ENCODE measurements around the gene PCDH15.

The PCDH15 gene

DNA sequence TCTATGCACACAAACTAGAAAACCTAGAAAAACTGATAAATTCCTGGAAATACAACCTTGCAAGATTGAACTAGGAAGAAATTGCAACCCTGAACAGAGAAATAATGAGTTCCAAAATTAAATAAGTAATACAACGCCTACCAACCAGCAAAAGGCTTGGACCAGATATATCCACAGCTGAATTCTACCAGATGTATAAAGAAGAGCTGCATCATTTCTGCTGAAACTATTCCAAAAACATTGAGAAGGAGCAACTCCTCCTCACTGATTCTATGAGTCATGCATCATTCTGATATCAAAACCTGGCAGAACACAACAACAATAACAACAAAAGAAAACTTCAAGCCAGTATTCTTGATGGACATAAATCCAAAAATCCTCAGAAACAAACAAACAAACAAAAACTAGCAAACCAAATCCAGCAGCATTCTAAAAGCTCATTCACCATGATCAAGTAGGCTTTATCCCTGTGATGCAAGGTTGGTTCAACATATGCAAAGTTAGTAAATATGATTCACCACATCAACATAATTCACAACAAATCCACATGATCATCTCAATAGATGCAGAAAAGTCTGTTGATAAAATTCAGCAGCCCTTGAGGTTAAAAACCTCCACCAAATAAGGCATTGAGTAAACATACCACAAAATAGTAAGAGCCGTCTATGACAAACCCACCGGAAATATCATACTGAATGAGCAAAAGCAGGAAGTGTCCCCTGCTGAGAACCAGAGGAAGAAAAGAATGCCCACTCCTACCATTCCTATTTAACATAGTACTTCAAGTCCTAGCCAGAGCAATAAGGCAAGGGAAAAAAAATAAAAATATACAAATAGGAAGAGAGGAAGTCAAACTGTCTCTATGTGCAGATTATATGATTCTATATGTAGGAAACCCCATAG, 98.2 kb downstream of the PCDH15 start:
- DNase-seq, result no peak

DNA sequence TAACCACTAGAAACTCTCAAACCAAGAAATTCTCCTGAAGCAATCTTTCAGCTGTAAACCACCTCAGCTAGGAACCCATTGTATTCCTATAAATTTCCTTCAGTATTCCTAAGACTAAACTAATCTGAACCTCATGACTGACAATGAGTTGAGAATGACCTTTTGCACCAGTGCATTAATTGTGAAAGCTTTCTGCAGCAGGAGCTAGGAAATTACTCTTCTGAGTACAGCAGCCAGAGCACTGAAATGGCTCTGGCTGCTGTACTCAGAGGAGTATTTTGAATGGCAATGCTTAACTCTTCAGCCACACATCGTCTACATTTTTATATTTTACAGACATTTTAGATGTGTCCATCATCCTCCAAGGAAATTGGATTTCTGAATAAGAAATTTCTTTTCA, 109.7 kb downstream of the PCDH15 start:
- DNase-seq, result no peak

- DNase-seq, result no peak
Observed at GRCh38 chr10:54682554-54682953, 118.5 kb downstream of the PCDH15 start.

GRCh38 chr10:54681136-54681535, 119.9 kb downstream of the PCDH15 start:
- no peak for DNase-seq

DNA sequence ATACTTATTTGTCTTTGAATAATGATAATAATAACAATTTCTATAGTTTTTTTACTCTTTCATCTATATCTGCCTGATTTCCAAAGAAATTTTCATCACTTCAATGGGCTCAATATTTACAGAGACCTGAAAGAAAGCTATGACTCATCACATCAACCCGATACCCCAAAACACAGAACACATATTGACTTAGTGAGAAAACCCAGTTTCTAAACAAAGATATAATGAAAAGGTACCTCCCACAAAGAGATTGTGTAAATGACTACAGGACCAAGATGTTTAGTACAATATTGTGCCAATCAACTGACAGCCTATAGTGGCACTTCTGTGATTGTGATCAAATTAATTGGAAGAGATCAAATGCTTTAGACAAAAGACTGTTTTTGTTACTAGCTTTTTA, 133.9 kb downstream of the PCDH15 start:
- no peak for DNase-seq

GRCh38 chr10:54666192-54666591, 134.8 kb downstream of the PCDH15 start:
- DNase-seq, result no peak

DNA sequence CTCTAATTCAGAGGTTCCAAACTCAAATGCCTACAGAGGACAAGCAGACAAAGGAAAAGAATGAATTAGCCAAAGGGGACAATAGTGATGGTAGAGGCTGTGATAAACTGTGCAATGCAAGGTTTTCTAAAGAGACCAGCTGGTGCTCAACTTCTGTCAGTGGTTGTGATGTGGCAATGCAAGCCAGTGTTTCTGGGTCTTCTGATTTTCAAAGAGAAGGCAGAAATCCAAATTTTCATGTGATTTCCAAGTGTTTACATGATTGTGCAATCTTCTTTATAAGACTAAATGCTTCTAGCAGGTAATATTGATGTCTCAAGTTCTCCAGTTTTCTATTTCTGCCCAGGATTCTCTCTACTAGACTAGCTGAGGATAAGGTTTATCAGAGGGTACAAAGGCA, 135.9 kb downstream of the PCDH15 start:
- no peak for DNase-seq

GRCh38 chr10:54660397-54660796, 140.6 kb downstream of the PCDH15 start:
- DNase-seq, result no peak

DNA sequence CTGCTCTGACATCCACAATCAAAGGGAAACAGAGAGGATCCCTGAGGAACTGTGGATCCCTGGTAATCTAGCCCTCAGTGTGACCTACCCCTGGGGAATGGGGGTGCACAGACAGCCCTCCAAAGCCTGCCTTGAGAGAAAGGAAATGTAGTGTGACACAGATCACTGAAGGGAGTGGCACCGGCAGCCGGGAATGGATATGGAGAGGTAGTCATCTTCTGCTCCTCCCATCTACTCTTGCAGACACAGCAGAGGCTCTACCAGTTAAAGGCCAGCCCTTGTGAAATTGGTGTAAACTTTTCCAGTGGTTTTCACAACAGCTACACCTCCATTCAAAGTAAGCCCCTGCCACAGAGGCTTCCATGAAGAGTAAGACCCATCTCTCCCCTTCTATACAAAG, 144.4 kb downstream of the PCDH15 start:
- DNase-seq, result no peak

GRCh38 chr10:54653518-54653917, 147.5 kb downstream of the PCDH15 start:
- DNase-seq, result no peak

DNA sequence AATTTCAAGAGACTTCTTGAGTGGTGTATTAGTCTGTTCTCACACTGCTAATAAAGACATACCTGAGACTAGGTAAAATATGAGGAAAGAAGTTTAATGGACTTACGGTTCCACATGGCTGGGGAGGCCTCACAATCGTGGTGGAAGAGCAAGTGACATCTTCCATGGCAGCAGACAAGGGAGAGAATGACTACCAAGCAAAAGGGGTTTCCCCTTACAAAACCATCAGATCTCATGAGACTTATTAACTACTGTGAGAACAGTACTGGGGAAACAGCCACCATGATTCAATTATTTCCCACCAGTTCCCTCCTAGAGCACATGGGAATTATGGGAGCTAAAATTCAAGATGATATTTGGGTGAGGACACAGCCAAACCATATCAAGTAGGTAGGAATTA, 150.5 kb downstream of the PCDH15 start:
- no peak for DNase-seq

- no peak for DNase-seq
Observed at GRCh38 chr10:54622017-54622416, 179.0 kb downstream of the PCDH15 start.

DNA sequence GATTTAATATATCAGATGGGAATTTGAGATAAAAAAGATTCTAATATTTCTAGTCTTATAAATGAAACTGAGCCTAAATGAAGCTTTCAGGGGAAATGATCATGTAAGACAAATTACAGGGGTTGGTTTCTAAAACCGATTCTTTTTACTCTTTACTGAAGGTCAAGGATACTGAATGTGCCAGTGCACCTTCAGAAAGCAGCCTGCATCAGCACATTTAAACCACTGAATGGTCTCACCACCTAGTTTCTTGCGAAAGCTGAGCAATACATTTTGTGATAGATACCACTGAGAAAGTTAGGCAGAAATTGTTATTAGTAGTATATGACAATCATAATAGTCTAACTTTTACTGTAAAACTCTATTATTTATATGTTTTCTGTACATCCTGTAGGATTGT, 180.7 kb downstream of the PCDH15 start:
- DNase-seq, result no peak

GRCh38 chr10:54614072-54614471, 187.0 kb downstream of the PCDH15 start:
- no peak for DNase-seq

- no peak for DNase-seq
Observed at GRCh38 chr10:54613162-54613561, 187.9 kb downstream of the PCDH15 start.

- DNase-seq, result no peak
Observed at GRCh38 chr10:54609423-54609822, 191.6 kb downstream of the PCDH15 start.

GRCh38 chr10:54607983-54608382, 193.0 kb downstream of the PCDH15 start:
- no peak for DNase-seq

- DNase-seq, result no peak
Observed at GRCh38 chr10:54594289-54594688, 206.7 kb downstream of the PCDH15 start.

- no peak for DNase-seq
Observed at GRCh38 chr10:54587971-54588370, 213.1 kb downstream of the PCDH15 start.

GRCh38 chr10:54585572-54585971, 215.5 kb downstream of the PCDH15 start:
- no peak for DNase-seq

DNA sequence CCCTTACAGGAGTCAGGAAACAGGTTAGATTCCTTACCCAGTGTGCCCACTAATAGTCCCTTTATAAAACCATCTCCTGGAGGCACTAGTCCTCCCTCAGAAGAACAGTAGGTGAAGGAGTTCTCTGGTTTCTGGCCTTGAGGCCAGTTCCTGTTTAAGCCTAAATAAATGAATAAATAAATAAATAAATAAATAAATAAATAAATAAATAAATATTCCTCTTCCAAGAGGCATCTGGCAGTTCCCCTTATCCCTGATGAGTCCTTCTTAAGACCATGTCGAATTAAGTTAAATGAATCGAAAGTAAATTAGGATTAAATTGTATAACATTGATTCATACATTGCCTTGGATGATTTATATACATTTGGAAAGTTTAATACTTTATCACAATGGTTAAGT, 223.3 kb downstream of the PCDH15 start:
- DNase-seq, result no peak

GRCh38 chr10:54576541-54576940, 224.5 kb downstream of the PCDH15 start:
- no peak for DNase-seq

GRCh38 chr10:54559498-54559897, 241.5 kb downstream of the PCDH15 start:
- DNase-seq, result peak; percentile 80

- DNase-seq, result no peak
Observed at GRCh38 chr10:54554028-54554427, 247.0 kb downstream of the PCDH15 start.

DNA sequence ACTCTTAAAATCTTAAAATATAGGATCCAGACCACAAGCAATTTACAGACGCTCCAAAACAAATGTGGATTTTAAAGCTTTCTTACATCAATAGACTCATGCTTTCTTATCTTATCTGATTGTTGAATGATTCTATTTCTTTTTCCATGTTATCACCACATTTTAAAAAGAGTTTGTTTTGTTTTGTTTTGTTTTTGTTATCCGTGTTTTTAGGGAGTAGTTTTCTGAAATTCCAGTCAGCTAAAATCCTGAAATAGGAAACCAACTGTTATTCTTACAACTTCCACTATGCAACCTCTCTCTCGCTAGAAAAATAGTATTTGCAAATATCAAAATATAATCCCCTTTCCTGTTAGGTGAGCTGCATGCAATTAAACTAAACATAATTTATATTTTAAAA, 251.0 kb downstream of the PCDH15 start:
- no peak for DNase-seq
